Mesodermal cell (in vitro differentiated cells): Measurements from ENCODE around the gene UCK1.

Experiments used
- H3K27ac ChIP-seq: 2 replicates; pipeline ENCODE4 v1.7.0; 2013; ENCODE audit warnings: mild to moderate bottlenecking, low read depth, low read length, moderate library complexity; ENCODE audit not compliant: severe bottlenecking
- H3K36me3 ChIP-seq: 2 replicates; pipeline ENCODE4 v1.7.1; 2013; ENCODE audit warnings: mild to moderate bottlenecking, low read length, moderate library complexity; ENCODE audit not compliant: control insufficient read depth, insufficient read depth
- H3K4me1 ChIP-seq: one replicate; pipeline ENCODE4 v1.7.1; 2013; ENCODE audit warnings: mild to moderate bottlenecking, low read length; ENCODE audit not compliant: insufficient read depth, control insufficient read depth, poor library complexity, severe bottlenecking
- H3K4me3 ChIP-seq: 2 replicates; pipeline ENCODE4 v1.7.0; 2013; ENCODE audit warnings: low read length, control low read depth, mild to moderate bottlenecking; ENCODE audit not compliant: insufficient read depth, poor library complexity, severe bottlenecking; ENCODE audit errors: extremely low read depth
- H3K9me3 ChIP-seq: 2 replicates; pipeline ENCODE4 v1.7.1; 2013; ENCODE audit warnings: mild to moderate bottlenecking, low read length, moderate library complexity; ENCODE audit not compliant: control insufficient read depth
- WGBS, 2 experiments: methylation state at CpG; one replicate each; pipeline ENCODE4 v1.1.5; 2013; ENCODE audit warnings: missing lambda C conversion rate in 2 of 2; ENCODE audit not compliant: insufficient coverage in 2 of 2; 5-methylcytosine and 5-hydroxymethylcytosine counted together

The UCK1 gene

GRCh38 chr9:131481441-131482342 lies 49.4 kb downstream of the UCK1 start:
- Histone ChIP-seq H3K4me3 (no peak overlapping the region), H3K27ac (no peak overlapping the region), H3K4me1 (no peaks in the 10 kb centered on the region), H3K9me3 (no peaks in the 10 kb centered on the region), H3K36me3 (peaks cover 97% of the 10 kb centered on the region)
- WGBS, 2 experiments: 98 to 99% methylated on average over 15 to 17 of the region's 19 CpGs

- Histone ChIP-seq H3K4me3 (no peak overlapping the region), H3K4me1 (peaks cover 3% of the 10 kb centered on the region), H3K27ac (no peak overlapping the region), H3K36me3 (peaks cover 98% of the 10 kb centered on the region), H3K9me3 (no peaks in the 10 kb centered on the region)
- 83 to 100% methylated on average over 1 of the region's 1 CpG for WGBS, 2 experiments
These were observed 50.8 kb downstream of the UCK1 start for GRCh38 chr9:131480258-131480657.

GRCh38 chr9:131478911-131479310 lies 52.2 kb downstream of the UCK1 start:
- Histone ChIP-seq H3K9me3 (no peaks in the 10 kb centered on the region), H3K4me1 (peaks cover 3% of the 10 kb centered on the region), H3K36me3 (peaks cover 98% of the 10 kb centered on the region), H3K4me3 (no peak overlapping the region), H3K27ac (no peak overlapping the region)
- WGBS, 2 experiments: 95 to 100% methylated on average over 7 to 8 of the region's 10 CpGs

DNA sequence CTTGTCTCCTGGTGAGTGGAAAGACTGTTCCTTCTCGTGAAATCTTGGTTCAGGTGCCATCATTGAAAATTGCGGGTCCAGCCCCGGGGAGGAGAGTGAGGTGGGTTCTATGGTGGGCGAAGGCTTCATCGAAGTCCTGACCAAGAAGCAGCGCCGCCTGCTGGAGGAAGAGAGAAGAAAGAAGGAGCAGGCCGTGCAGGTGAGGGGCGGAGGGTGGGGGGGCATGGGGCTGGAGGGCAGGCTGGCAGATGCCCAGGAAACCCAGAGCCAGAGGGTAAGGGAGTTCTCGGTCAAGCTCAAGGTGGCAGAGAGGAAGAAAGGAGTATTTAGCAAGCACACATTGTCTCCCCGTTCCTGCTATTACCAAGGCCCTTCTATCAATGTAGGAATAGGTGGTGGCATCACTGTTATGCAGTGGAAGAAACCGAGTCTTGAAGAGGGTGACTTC lies 52.6 kb downstream of the UCK1 start:
- 56 to 84% methylated on average over 4 to 8 of the region's 12 CpGs for WGBS, 2 experiments
- H3K4me1 ChIP-seq: peaks cover 3% of the 10 kb centered on the region
- H3K27ac ChIP-seq: no peak overlapping the region
- no peak overlapping the region for H3K4me3 ChIP-seq
- no peaks in the 10 kb centered on the region for H3K9me3 ChIP-seq
- peaks cover 98% of the 10 kb centered on the region for H3K36me3 ChIP-seq

DNA sequence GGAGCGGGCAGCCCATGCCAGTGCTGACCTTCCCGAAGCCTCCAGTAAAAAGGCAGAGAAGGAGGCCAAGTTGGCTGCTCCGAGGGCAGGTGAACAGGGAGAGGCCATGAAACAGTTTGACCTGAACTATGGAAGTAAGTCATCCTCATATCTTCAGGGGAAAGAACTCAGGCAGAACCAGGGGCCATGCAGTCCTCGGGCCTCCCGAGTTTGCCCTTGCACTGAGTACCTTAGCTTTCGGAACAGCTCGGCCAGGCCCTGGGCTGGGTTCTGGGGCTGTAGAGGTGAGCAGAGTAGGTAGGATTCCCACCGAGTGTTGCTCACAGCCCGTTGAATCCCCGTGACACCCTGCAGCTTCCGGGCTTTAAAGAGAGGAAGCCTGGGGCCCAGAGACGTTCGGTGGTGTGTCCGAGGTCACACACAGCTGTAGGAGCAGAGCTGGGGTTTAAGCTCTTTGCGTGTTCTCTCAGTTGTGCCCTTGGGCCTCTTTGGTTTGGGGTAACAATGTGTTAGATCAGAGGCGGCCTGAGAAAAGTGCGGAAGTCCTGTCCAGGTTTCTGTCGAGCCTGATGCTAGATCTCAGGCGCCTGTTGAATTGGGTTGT lies 53.1 kb downstream of the UCK1 start:
- peaks cover 98% of the 10 kb centered on the region for H3K36me3 ChIP-seq
- H3K9me3 ChIP-seq: no peaks in the 10 kb centered on the region
- 92 to 93% methylated on average over 17 to 19 of the region's 19 CpGs for WGBS, 2 experiments
- H3K4me3 ChIP-seq: no peak overlapping the region
- H3K4me1 ChIP-seq: peaks cover 3% of the 10 kb centered on the region
- H3K27ac ChIP-seq: no peak overlapping the region

DNA sequence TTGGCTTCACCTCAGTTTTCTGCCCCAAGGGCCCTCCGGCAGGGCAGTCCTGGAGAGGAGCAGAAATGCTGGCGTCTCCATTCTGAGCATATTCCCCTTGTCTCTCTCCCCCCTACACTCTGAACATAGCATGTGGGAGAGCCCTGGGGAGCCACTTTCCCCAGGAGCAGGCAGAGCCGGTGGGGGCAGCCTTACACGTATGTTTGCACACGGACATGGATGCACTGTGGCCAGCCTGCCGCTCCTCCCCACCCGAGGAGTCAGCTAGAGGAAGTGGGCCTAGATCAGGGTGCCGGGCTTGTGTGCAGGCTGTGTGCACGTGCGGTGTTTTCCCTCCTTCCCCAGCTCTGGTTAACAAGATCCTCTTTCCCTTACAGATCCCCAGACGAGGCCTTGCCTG lies 53.7 kb downstream of the UCK1 start:
- Histone ChIP-seq H3K9me3 (no peaks in the 10 kb centered on the region), H3K4me1 (peaks cover 3% of the 10 kb centered on the region), H3K4me3 (no peak overlapping the region), H3K27ac (no peak overlapping the region), H3K36me3 (peaks cover 97% of the 10 kb centered on the region)
- 94 to 96% methylated on average over 8 to 9 of the region's 11 CpGs for whole genome bisulfite sequencing, 2 experiments

- H3K9me3 ChIP-seq: no peaks in the 10 kb centered on the region
- H3K4me3 ChIP-seq: no peak overlapping the region
- peaks cover 3% of the 10 kb centered on the region for H3K4me1 ChIP-seq
- H3K36me3 ChIP-seq: peaks cover 92% of the 10 kb centered on the region
- H3K27ac ChIP-seq: no peak overlapping the region
- 96 to 98% methylated on average over 17 to 18 of the region's 18 CpGs for WGBS, 2 experiments
These were observed 54.2 kb downstream of the UCK1 start for GRCh38 chr9:131476777-131477345.

GRCh38 chr9:131475956-131476776 lies 54.9 kb downstream of the UCK1 start:
- no peaks in the 10 kb centered on the region for H3K9me3 ChIP-seq
- H3K4me1 ChIP-seq: peaks cover 3% of the 10 kb centered on the region
- WGBS, 2 experiments: 95 to 96% methylated on average over 24 to 36 of the region's 40 CpGs
- peak overlapping the region; percentile 10 for H3K27ac ChIP-seq
- peaks cover 92% of the 10 kb centered on the region for H3K36me3 ChIP-seq
- no peak overlapping the region for H3K4me3 ChIP-seq

DNA sequence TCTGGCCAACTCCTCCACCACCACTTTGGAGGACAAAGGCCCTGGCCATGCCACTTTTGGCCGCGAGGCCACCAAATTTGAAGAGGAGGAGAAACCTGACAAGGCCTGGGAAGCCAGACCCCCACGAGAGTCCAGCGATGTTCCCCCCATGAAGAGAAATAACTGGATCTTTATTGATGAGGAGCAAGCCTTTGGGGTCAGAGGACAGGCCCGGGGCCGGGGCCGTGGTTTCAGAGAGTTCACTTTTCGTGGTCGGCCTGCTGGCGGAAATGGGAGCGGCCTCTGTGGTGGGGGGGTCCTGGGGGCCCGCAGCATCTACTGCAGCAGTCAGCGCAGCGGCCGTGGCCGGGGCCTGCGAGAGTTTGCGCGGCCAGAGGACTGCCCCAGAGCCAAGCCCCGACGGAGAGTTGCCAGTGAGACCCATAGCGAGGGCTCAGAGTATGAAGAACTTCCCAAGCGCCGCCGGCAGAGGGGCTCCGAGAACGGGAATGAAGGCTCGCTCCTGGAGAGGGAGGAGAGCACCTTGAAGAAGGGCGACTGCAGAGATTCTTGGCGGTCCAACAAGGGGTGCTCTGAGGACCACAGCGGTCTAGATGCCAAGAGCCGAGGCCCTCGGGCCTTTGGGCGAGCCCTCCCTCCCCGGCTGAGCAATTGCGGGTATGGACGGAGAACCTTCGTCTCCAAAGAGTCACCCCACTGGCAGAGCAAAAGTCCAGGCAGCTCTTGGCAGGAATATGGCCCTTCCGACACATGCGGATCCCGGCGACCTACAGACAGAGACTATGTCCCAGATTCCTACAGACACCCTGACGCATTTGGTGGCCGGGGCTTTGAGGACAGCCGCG lies 55.7 kb downstream of the UCK1 start:
- H3K9me3 ChIP-seq: no peaks in the 10 kb centered on the region
- no peak overlapping the region for H3K27ac ChIP-seq
- H3K36me3 ChIP-seq: peaks cover 94% of the 10 kb centered on the region
- no peak overlapping the region for H3K4me3 ChIP-seq
- H3K4me1 ChIP-seq: peaks cover 3% of the 10 kb centered on the region
- WGBS, 2 experiments: 97 to 98% methylated on average over 43 to 44 of the region's 46 CpGs
